GM12891 (cell line): Measurements from ENCODE around the gene LYPD6B.

ENCODE experiments used
- PAX5 ChIP-seq: IDR thresholded peaks from 2 replicates; pipeline ENCODE4 v1.6.1; 2011; ENCODE audit warnings: low read length, moderate library complexity, mild to moderate bottlenecking; ENCODE audit not compliant: insufficient read depth, severe bottlenecking
- POLR2A ChIP-seq: IDR thresholded peaks from 2 replicates; pipeline ENCODE4 v1.6.1; 2011; ENCODE audit warnings: low read depth, low read length, control low read depth
- POLR2AphosphoS5 ChIP-seq: IDR thresholded peaks from 2 replicates; pipeline ENCODE4 v1.6.1; 2011; ENCODE audit warnings: low read depth, low read length, control low read depth
- POU2F2 ChIP-seq: IDR thresholded peaks from 2 replicates; pipeline ENCODE4 v1.6.1; 2011; ENCODE audit warnings: low read depth, mild to moderate bottlenecking, control low read depth, low read length, moderate library complexity
- TAF1 ChIP-seq: IDR thresholded peaks from 2 replicates; pipeline ENCODE4 v1.6.1; 2011; ENCODE audit warnings: low read depth, low read length, control low read depth

GRCh38 chr2:149101818-149102217 lies 63.3 kb downstream of the LYPD6B start:
- TF ChIP-seq POU2F2 (no peak), POLR2A (no peak), POLR2AphosphoS5 (no peak), TAF1 (no peak), PAX5 (no peak)
